T-helper 9 cell (primary cell): Measurements from ENCODE around the gene LDB3.
"Not testable (repeated sequence)": the region's sequence is repeated elsewhere in the genome, so short reads cannot be mapped to it uniquely, and the experiment has no call there.

Experiments used
- DNase-seq: peaks from one replicate; pipeline ENCODE4 v3.0.0-alpha.2; 2020
- total RNA-seq, 2 donors: gene quantifications; one replicate each; lab custom pipeline; 2026; lab: John Stamatoyannopoulos, UW

The LDB3 gene
- 0 reads per million in 2 donors for total RNA-seq

- no peak for DNase-seq
Measured at GRCh38 chr10:86668297-86669165, at the start of gene LDB3. TSS of gene LDB3 (plus strand) at chr10:86668511. CDS start at chr10:86668692, 181 bp downstream.

GRCh38 chr10:86628311-86628710, 40.0 kb upstream of the LDB3 start:
- DNase-seq, result no peak

GRCh38 chr10:86630079-86630478, 38.2 kb upstream of the LDB3 start:
- DNase-seq, result no peak

GRCh38 chr10:86632009-86632800, 36.1 kb upstream of the LDB3 start:
- no peak for DNase-seq

GRCh38 chr10:86632951-86633350, 35.4 kb upstream of the LDB3 start:
- DNase-seq, result no peak

- DNase-seq, result no peak
Measured at GRCh38 chr10:86635402-86635801, 32.9 kb upstream of the LDB3 start.

- no peak for DNase-seq
Measured at GRCh38 chr10:86636311-86636710, 32.0 kb upstream of the LDB3 start.

- no peak for DNase-seq
Measured at GRCh38 chr10:86642021-86642420, 26.3 kb upstream of the LDB3 start.

- no peak for DNase-seq
Measured at GRCh38 chr10:86642499-86642898, 25.8 kb upstream of the LDB3 start.

GRCh38 chr10:86644152-86644793, 24.0 kb upstream of the LDB3 start:
- no peak for DNase-seq

- DNase-seq, result no peak
Measured at GRCh38 chr10:86644794-86645445, 23.4 kb upstream of the LDB3 start.

GRCh38 chr10:86645621-86646165, 22.6 kb upstream of the LDB3 start:
- not testable (repeated sequence) for DNase-seq

GRCh38 chr10:86646532-86646931, 21.8 kb upstream of the LDB3 start:
- DNase-seq, result no peak

GRCh38 chr10:86646933-86647332, 21.4 kb upstream of the LDB3 start:
- DNase-seq, result no peak

- DNase-seq, result no peak
Measured at GRCh38 chr10:86647773-86648703, 20.3 kb upstream of the LDB3 start.

- no peak for DNase-seq
Measured at GRCh38 chr10:86648704-86649427, 19.4 kb upstream of the LDB3 start.

- no peak for DNase-seq
Measured at GRCh38 chr10:86649471-86650150, 18.7 kb upstream of the LDB3 start.

GRCh38 chr10:86650151-86650550, 18.2 kb upstream of the LDB3 start:
- DNase-seq, result no peak

GRCh38 chr10:86651021-86651471, 17.3 kb upstream of the LDB3 start:
- no peak for DNase-seq
